ENCODE results near the gene ARMC2.
A peak's percentile ranks its signal among the peaks of the same experiment; 100 is the strongest.

ARMC2 gene

GRCh38 chr6:109009236-109009961, 161.2 kb downstream of the ARMC2 start:
- H3K27ac ChIP-seq = peak overlapping the region; percentile 50
- DNase-seq = peak; percentile 79
- H3K4me3 ChIP-seq (ENCODE audit: low read depth, low read length) = peak overlapping the region; percentile 89
- no peak for TF ChIP-seq CTCF (IDR thresholded peaks at IDR 0.05; ENCODE audit: low read depth, low read length, missing control alignments)
- in situ Hi-C loops (cut with HindIII; ENCODE audit: low pct_ligation_motif_present, low sequenced_read_pairs) = no loop called here
- no peaks in the 10 kb centered on the region for H3K36me3 ChIP-seq (replicated peaks)
- H3K27me3 ChIP-seq (replicated peaks) = no peaks in the 10 kb centered on the region

GRCh38 chr6:109009962-109010704, 161.9 kb downstream of the ARMC2 start:
- TF ChIP-seq CTCF (IDR thresholded peaks at IDR 0.05; ENCODE audit: low read depth, low read length, missing control alignments) = no peak
- Histone ChIP-seq H3K36me3 (replicated peaks) (no peaks in the 10 kb centered on the region), H3K27me3 (replicated peaks) (no peaks in the 10 kb centered on the region), H3K27ac (peak overlapping the region; percentile 50), H3K4me3 (ENCODE audit: low read depth, low read length) (peak overlapping the region; percentile 89)
- in situ Hi-C loops (cut with HindIII; ENCODE audit: low pct_ligation_motif_present, low sequenced_read_pairs) = no loop called here
- DNase-seq = no peak

GRCh38 chr6:109010705-109011102, 162.5 kb downstream of the ARMC2 start:
- Histone ChIP-seq H3K27ac (no peak overlapping the region), H3K36me3 (replicated peaks) (no peaks in the 10 kb centered on the region), H3K4me3 (ENCODE audit: low read depth, low read length) (no peak overlapping the region), H3K27me3 (replicated peaks) (no peaks in the 10 kb centered on the region)
- no peak for TF ChIP-seq CTCF (IDR thresholded peaks at IDR 0.05; ENCODE audit: low read depth, low read length, missing control alignments)
- in situ Hi-C loops (cut with HindIII; ENCODE audit: low pct_ligation_motif_present, low sequenced_read_pairs) = no loop called here
- no peak for DNase-seq

- H3K27me3 ChIP-seq (replicated peaks) = no peaks in the 10 kb centered on the region
- H3K36me3 ChIP-seq (replicated peaks) = no peaks in the 10 kb centered on the region
- in situ Hi-C loops (cut with HindIII; ENCODE audit: low pct_ligation_motif_present, low sequenced_read_pairs) = no loop called here
- H3K4me3 ChIP-seq (ENCODE audit: low read depth, low read length) = no peak overlapping the region
- DNase-seq = no peak
- TF ChIP-seq CTCF (IDR thresholded peaks at IDR 0.05; ENCODE audit: low read depth, low read length, missing control alignments) = no peak
- no peak overlapping the region for H3K27ac ChIP-seq
Observed at GRCh38 chr6:109013656-109014305, 165.6 kb downstream of the ARMC2 start.

- H3K27ac ChIP-seq = no peak overlapping the region
- no peaks in the 10 kb centered on the region for H3K27me3 ChIP-seq (replicated peaks)
- no peaks in the 10 kb centered on the region for H3K36me3 ChIP-seq (replicated peaks)
- no peak for DNase-seq
- TF ChIP-seq CTCF (IDR thresholded peaks at IDR 0.05; ENCODE audit: low read depth, low read length, missing control alignments) = no peak
- no peak overlapping the region for H3K4me3 ChIP-seq (ENCODE audit: low read depth, low read length)
- in situ Hi-C loops (cut with HindIII; ENCODE audit: low pct_ligation_motif_present, low sequenced_read_pairs) = no loop called here
Observed at GRCh38 chr6:109014606-109015005, 166.4 kb downstream of the ARMC2 start.

All from brain microvascular endothelial cell (primary cell).